Lower lobe of right lung (tissue), 2 donors: ENCODE measurements around the gene CEP131. TPM values are rescaled to one million over a fixed set of nuclear protein-coding genes. Genes with fewer than 3 reads are reported as not detected.

Experiments used
- ATAC-seq, 2 donors: fragments of 200-7000 bp; cut with Tn5 transposase; one replicate each; pipeline ENCODE4 v1.9.1; 2020 to 2022; ENCODE audit warnings: mild to moderate bottlenecking in 2 of 2, moderate library complexity in 2 of 2
- DNase-seq: peaks from one replicate; pipeline ENCODE4 v3.0.0-alpha.2; 2020
- H3K27ac ChIP-seq: fragments of 200-600 bp; one replicate; pipeline ENCODE4 v1.8.0; 2022
- H3K27me3 ChIP-seq: fragments of 200-600 bp; one replicate; pipeline ENCODE4 v1.8.0; 2022; ENCODE audit warnings: low read depth
- H3K36me3 ChIP-seq: fragments of 200-600 bp; one replicate; pipeline ENCODE4 v1.8.0; 2022; ENCODE audit warnings: mild to moderate bottlenecking
- H3K4me1 ChIP-seq: fragments of 200-600 bp; one replicate; pipeline ENCODE4 v1.8.0; 2022
- H3K4me3 ChIP-seq: fragments of 200-600 bp; one replicate; pipeline ENCODE4 v1.8.0; 2022; ENCODE audit warnings: mild to moderate bottlenecking
- H3K9me3 ChIP-seq: fragments of 200-600 bp; one replicate; pipeline ENCODE4 v1.8.0; 2022
- CTCF ChIP-seq: fragments of 200-600 bp; IDR thresholded peaks from one replicate; pipeline ENCODE4 v1.8.0; 2022; ENCODE audit warnings: antibody characterized with exemption, mild to moderate bottlenecking
- intact Hi-C: fragments of 100-400 bp; cut with DNase I; formaldehyde crosslinking; loops from one replicate; pipeline ENCODE4 v1.11.0; 2022
- total RNA-seq: library from RNA; stranded (reverse); fragmentation: NEBNext Ultra II Directional; extraction: Animal tissue kit (Norgen Biotek cat#: 25700); gene quantifications from one replicate; pipeline ENCODE4 v1.2.1, GENCODE V29; 2021
- donor health status: DM: no; HTN: yes; CAD: no; lungs with severe emphysema.

CEP131 gene
- total RNA-seq, 1 donor from 2014 or later, result 8.3 TPM

GRCh38 chr17:81163051-81163695 is 59.6 kb downstream of the CEP131 start:
- Histone ChIP-seq H3K4me3 (no peak overlapping the region), H3K27ac (no peak overlapping the region), H3K36me3 (no peaks in the 10 kb centered on the region), H3K9me3 (no peaks in the 10 kb centered on the region), H3K27me3 (peaks cover 30% of the 10 kb centered on the region), H3K4me1 (peaks cover 20% of the 10 kb centered on the region)
- intact Hi-C loops, result no loop called here
- DNase-seq (peak; percentile 40), ATAC-seq (no peak)
- no peak for TF ChIP-seq CTCF

DNA sequence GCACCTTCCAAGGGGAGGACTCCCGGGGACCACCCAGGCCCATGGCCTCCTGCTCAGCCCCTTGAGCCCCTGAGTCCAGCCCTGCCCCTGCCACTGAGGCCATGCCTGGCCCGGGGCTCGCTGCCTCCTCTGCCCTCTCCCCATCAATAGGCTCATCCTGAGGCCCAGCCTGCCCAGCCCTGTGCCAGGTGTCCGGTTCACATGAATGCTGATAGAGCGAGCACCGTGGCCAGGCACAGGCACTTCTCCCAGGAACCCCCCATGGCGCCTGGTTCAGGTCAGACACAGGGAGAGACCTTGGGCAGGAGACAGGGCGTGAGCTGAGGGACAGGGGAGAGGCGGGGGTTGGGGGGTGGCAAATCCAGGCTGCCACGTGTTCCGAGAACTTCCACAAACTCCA is 60.3 kb downstream of the CEP131 start:
- H3K4me3 ChIP-seq, result no peak overlapping the region
- intact Hi-C loops, result no loop called here
- peaks cover 20% of the 10 kb centered on the region for H3K4me1 ChIP-seq
- no peaks in the 10 kb centered on the region for H3K9me3 ChIP-seq
- ATAC-seq, result no peak
- TF ChIP-seq CTCF, result no peak
- H3K27ac ChIP-seq, result no peak overlapping the region
- no peaks in the 10 kb centered on the region for H3K36me3 ChIP-seq
- DNase-seq, result peak; percentile 36
- peaks cover 30% of the 10 kb centered on the region for H3K27me3 ChIP-seq

DNA sequence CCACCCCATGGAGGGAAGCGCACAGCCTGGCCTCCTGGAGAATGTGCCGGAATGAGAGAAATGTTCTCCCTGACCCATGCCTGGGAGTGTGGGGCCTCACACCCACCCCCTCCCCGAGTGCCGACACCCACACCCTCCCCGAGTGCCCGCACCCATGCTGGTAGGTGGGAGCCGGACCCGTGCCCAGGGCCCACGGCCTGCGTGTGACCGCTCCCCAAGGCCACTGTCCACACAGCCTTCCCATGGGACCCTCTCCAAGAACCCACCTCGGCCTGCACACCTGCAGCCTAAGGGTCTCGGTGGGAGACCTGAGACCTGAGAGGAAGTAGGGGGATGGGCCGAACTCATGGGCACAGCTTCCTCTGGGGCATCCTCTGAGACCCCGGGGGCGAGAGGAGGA is 60.8 kb downstream of the CEP131 start:
- intact Hi-C loops, result no loop called here
- H3K27me3 ChIP-seq, result peaks cover 29% of the 10 kb centered on the region
- peaks cover 20% of the 10 kb centered on the region for H3K4me1 ChIP-seq
- no peak overlapping the region for H3K4me3 ChIP-seq
- H3K36me3 ChIP-seq, result no peaks in the 10 kb centered on the region
- DNase-seq (no peak), ATAC-seq (no peak)
- H3K27ac ChIP-seq, result no peak overlapping the region
- H3K9me3 ChIP-seq, result no peaks in the 10 kb centered on the region
- TF ChIP-seq CTCF, result no peak

GRCh38 chr17:81161536-81161935 is 61.2 kb downstream of the CEP131 start:
- TF ChIP-seq CTCF, result no peak
- peaks cover 25% of the 10 kb centered on the region for H3K27me3 ChIP-seq

DNA sequence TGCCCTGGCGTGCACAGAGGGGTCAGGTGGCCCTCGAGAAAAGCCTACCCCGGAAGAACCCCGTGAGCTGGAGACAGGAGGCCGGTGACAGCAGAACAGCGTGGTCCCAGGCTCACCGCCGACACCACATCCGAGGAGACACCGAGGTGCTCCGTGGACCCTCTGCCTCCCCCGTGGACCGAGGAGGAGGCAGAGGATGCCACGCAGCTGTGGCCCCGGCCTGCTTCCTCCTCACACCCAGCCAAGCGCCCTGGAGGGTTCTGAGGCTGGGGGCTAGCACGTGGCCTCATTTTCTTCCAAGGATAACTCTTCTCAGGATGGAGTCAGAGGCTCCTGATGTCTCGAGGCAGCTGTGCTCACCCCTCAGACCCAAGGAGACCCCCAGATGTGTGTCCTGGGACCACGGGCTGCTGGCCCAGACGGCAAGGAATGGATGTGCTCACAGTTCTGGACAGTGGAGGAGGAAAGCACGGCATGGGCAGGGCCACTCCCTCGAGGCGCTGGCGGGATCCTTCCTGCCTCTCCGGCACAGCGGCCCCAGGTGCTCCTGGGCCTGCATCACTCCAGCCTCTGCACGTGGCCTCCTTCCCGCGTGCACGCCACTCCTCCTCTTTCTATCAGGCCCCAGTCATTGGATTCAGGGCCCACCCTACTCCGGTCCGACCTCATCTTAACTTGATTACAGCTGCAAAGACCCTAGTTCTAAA is 61.9 kb downstream of the CEP131 start:
- Histone ChIP-seq H3K27me3 (peaks cover 23% of the 10 kb centered on the region), H3K4me1 (peaks cover 20% of the 10 kb centered on the region), H3K4me3 (peak overlapping the region; percentile 55), H3K9me3 (no peaks in the 10 kb centered on the region), H3K27ac (peak overlapping the region; percentile 78), H3K36me3 (no peaks in the 10 kb centered on the region)
- no peak for TF ChIP-seq CTCF
- intact Hi-C loops, result no loop called here
- ATAC-seq (no peak), DNase-seq (peak; percentile 44)

More at GRCh38 chr17:81161536-81161935, 61.2 kb downstream of the CEP131 start:
- DNase-seq, result peak; percentile 35
- Histone ChIP-seq H3K4me1 (peaks cover 20% of the 10 kb centered on the region), H3K36me3 (no peaks in the 10 kb centered on the region), H3K9me3 (no peaks in the 10 kb centered on the region), H3K27ac (no peak overlapping the region), H3K4me3 (no peak overlapping the region)
- no peak for ATAC-seq
- intact Hi-C loops, result no loop called here
